Erythroblast (primary cell): ENCODE measurements around the gene LPCAT2.
"Not testable (repeated sequence)": the region's sequence is repeated elsewhere in the genome, so short reads cannot be mapped to it uniquely, and the experiment has no call there.

Experiments used
- DNase-seq, 2 experiments: peaks; one replicate each; lab custom pipeline; 2025; lab: John Stamatoyannopoulos, UW
- GATA1 ChIP-seq: IDR thresholded peaks from 2 replicates; pipeline ENCODE4 v1.6.1; 2011; ENCODE audit warnings: low read depth, mild to moderate bottlenecking, control low read depth, low read length, moderate library complexity
- POLR2A ChIP-seq: IDR thresholded peaks from 2 replicates; pipeline ENCODE4 v1.6.1; 2011; ENCODE audit warnings: mild to moderate bottlenecking, low read length

The LPCAT2 gene

GRCh38 chr16:55585631-55586030 lies 76.8 kb downstream of the LPCAT2 start:
- TF ChIP-seq GATA1, result no peak
- TF ChIP-seq POLR2A, result no peak
- no peak for DNase-seq

- TF ChIP-seq GATA1, result no peak
- no peak for TF ChIP-seq POLR2A
- no peak for DNase-seq
These were observed 79.9 kb downstream of the LPCAT2 start for GRCh38 chr16:55588799-55589198.

- DNase-seq, result no peak
- no peak for TF ChIP-seq POLR2A
- TF ChIP-seq GATA1, result no peak
These were observed 83.4 kb downstream of the LPCAT2 start for GRCh38 chr16:55592306-55592705.

- DNase-seq, result no peak
These were observed 89.1 kb downstream of the LPCAT2 start for GRCh38 chr16:55597928-55598327.

GRCh38 chr16:55605754-55606336 lies 97.0 kb downstream of the LPCAT2 start:
- no peak for TF ChIP-seq GATA1
- no peak for TF ChIP-seq POLR2A
- no peak for DNase-seq

More at GRCh38 chr16:55597928-55598327, 89.1 kb downstream of the LPCAT2 start:
- no peak for TF ChIP-seq POLR2A
- TF ChIP-seq GATA1, result no peak

GRCh38 chr16:55613613-55614335 lies 104.9 kb downstream of the LPCAT2 start:
- TF ChIP-seq POLR2A (no peak), GATA1 (no peak)

GRCh38 chr16:55615071-55615470 lies 106.2 kb downstream of the LPCAT2 start:
- no peak for TF ChIP-seq POLR2A
- no peak for TF ChIP-seq GATA1
- no peak for DNase-seq

More at GRCh38 chr16:55613613-55614335, 104.9 kb downstream of the LPCAT2 start:
- DNase-seq, result no peak

GRCh38 chr16:55615670-55616069 lies 106.8 kb downstream of the LPCAT2 start:
- DNase-seq, result not testable (repeated sequence)

- no peak for TF ChIP-seq POLR2A
- no peak for TF ChIP-seq GATA1
- no peak for DNase-seq
These were observed 112.9 kb downstream of the LPCAT2 start for GRCh38 chr16:55621771-55622170.

GRCh38 chr16:55622272-55622671 lies 113.4 kb downstream of the LPCAT2 start:
- no peak for DNase-seq
- TF ChIP-seq POLR2A (no peak), GATA1 (no peak)

- TF ChIP-seq GATA1 (no peak), POLR2A (no peak)
- peak; percentile 12 to 34 for DNase-seq
These were observed 114.2 kb downstream of the LPCAT2 start for GRCh38 chr16:55622930-55623561.

GRCh38 chr16:55623640-55624039 lies 114.8 kb downstream of the LPCAT2 start:
- no peak for DNase-seq
- TF ChIP-seq POLR2A (no peak), GATA1 (no peak)

- TF ChIP-seq POLR2A (no peak), GATA1 (no peak)
- no peak for DNase-seq
These were observed 115.8 kb downstream of the LPCAT2 start for GRCh38 chr16:55624696-55625095.

- no peak for DNase-seq
- TF ChIP-seq POLR2A (no peak), GATA1 (no peak)
These were observed 117.0 kb downstream of the LPCAT2 start for GRCh38 chr16:55625843-55626242.

GRCh38 chr16:55628306-55628968 lies 119.6 kb downstream of the LPCAT2 start:
- no peak for DNase-seq

More at GRCh38 chr16:55628306-55628968, 119.6 kb downstream of the LPCAT2 start:
- TF ChIP-seq POLR2A, result no peak
- no peak for TF ChIP-seq GATA1
